HG03521 (cell line): ENCODE measurements around the gene RNF126.
A peak's percentile ranks its signal among the peaks of the same experiment; 100 is the strongest.
"Not testable (repeated sequence)": the region's sequence is repeated elsewhere in the genome, so short reads cannot be mapped to it uniquely, and the experiment has no call there.

ENCODE experiments used
- ATAC-seq: cut with Tn5 transposase; IDR thresholded peaks from one replicate; pipeline ENCODE4 v1.9.1; 2021; ENCODE audit warnings: mild to moderate bottlenecking, moderate library complexity; ENCODE audit not compliant: unreplicated experiment

The RNF126 gene

DNA sequence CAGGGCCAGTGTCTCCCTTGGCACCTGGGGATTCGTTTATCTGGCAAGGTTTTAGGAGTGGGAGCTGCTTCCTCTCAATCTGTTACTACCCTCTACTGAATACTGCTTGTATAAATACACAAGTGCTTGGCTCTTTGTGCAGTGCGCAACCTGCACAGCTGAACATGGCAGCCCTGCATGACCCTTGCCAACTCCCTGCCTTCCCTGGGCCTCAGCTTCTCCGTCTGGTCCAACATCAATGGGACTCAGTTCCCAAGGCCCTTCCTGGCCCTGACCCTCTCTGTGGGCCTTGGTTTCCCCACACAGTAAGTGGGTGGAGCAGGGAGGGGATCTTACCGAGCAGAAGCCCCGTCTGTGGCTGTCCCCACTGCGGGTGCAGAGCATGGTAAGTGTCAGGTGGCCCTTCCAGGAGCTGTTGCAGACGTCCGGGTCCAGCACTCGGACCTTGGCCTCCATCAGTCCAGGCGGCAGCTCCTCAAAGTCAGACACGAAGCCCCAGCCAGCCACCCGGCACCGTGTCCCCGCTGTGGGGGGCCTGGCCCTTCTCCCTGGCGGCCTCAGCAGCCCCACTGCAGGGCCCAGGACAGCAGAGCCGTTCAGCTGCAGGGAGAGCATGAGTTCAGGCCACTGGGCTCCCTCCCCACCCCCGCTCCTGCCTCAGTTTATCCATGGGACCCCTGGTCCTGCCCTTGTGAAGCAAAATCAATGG, 23.7 kb upstream of the RNF126 start:
- no peak for ATAC-seq

DNA sequence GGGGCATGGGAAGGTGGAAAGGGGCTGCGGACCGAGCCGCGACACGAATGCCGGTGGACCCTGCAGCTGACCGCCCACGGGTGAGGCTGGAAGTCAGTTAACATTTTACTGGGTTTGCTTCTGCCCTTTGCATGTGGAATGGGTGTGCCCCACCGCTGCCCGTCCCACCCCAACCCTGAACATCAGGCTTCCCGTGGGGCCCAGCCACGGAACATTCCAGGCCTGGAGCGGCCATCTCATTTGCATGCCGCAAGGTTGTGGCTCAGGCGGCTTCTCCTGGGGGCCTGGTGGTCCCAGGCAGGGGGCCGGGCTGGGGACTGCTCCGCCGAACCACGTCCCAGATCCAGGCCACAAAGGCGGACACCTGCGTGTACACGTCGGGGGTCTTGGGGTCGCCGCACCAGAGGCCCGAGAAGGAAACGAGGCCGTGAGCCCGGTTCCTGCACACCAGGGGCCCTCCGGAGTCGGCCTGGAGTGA, 22.5 kb upstream of the RNF126 start:
- no peak for ATAC-seq

DNA sequence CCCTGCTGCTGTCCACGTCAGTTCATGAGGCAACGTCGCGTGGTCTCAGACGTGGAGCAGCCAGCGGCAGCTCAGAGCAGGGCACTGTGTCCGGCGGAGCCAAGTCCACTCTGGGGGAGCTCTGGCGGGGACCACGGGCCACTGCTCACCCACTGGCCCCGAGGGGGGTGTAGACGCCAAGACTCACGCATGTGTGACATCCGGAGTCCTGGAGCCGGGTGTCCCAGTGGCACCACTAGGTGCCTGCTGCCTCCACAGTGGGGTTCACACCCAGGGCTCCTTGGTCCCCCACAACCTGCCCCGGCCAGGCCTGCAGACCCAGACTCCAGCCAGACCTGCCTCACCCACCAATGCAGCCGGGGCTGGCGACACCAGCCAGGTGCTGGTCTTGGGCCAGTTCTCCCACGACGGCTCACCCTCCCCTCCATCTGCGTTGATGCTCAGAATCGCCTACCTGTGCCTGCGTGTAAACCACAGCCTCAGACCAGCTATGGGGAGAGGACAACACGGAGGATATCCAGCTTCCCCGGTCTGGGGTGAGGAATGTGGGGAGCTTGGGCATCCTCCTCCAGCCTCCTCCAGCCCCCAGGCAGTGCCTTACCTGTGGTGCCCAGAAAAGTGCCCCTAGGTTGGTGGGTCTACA, 19.8 kb upstream of the RNF126 start:
- no peak for ATAC-seq

DNA sequence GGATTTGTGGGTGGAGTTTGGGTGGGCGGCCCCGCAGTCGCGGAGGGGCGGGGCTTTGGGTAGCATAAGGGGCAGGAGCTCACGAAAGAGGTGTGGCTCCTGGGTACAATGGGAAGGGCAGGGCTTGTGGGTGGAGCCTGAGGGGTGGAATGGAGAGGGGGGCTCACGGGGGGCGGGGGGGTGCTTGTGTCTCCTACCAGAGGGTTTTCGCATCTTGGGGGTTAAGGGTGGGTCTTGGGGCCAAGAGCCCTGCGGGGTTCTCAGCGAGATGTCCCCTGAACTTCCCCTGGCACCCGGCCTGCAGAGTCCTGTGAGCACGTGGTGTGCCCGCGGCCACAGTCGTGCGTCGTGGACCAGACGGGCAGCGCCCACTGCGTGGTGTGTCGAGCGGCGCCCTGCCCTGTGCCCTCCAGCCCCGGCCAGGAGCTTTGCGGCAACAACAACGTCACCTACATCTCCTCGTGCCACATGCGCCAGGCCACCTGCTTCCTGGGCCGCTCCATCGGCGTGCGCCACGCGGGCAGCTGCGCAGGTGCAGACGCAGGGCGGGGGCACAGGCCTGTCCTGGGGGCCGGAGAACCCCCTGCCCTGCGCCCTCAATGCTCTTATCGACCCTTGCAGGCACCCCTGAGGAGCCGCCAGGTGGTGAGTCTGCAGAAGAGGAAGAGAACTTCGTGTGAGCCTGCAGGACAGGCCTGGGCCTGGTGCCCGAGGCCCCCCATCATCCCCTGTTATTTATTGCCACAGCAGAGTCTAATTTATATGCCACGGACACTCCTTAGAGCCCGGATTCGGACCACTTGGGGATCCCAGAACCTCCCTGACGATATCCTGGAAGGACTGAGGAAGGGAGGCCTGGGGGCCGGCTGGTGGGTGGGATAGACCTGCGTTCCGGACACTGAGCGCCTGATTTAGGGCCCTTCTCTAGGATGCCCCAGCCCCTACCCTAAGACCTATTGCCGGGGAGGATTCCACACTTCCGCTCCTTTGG, 18.3 kb upstream of the RNF126 start:
- no peak for ATAC-seq

DNA sequence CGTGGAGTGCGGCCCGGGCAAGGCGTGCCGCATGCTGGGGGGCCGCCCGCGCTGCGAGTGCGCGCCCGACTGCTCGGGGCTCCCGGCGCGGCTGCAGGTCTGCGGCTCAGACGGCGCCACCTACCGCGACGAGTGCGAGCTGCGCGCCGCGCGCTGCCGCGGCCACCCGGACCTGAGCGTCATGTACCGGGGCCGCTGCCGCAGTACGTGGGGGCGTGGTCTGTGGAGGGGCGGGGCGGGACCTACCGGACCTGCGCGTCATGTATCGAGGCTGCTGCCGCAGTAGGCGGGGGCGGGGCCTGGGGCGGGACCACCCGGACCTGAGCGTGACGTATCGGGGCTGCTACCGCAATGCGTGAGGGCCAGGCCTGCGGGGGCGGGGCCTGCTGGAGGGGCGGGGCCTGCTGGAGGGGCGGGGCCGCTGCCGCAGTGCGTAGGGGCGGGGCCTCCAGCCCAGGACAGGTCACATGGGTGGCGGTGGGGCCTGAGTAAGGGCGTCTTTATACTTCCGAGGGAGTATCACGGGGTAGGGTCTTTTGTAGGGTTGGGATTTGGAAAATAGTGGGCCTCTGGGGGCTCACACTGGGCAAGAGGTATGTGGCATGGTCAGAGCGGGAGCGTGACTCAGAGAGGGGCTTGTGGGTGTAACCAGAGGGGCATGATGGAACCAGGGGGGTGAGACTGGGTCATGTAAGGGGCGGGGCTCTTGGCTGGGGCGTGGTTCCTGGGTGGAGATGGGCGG, 17.4 kb upstream of the RNF126 start:
- peak; percentile 74 for ATAC-seq

DNA sequence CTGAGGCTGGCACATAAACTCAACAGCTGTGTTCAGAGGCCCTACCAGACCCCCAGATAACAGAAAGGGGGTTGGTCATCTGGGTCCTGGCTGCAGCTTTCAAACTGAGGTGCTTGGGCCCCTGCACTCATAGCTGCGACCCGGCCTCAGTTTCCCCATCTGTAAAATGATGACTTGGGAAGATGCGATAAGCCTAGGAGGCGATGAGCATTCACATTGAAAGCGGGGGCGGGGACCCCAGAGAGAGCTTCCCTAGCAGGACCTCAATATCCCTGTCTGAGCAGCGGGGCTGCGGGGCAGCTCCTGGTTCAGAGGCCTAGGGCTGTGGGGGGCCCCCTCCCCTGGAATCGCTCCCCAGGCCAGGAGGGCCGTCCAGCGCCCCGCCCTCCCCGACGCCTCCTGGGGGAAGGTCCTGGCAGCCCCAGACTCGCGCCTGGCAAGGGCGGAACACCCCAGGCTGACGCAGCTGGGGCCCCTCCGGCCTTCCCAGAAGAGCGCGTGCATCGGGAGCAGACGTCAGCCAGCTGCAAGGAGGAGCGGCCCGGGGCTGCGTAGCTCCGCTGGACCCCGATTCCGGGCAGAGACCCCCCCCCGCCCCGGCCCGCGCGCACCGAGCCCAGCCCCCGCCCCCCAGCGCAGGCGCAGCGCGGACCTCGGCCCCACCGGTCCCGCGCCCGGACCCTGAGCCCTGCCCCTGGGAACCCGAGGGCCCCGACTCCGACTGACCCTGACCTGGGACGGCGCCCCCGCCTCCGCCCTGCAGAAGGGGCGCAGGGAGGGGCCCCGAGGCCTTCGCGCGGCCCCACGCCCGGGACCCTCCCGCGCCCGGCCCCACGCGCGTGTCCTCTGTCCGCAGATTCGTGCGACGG, 16.6 kb upstream of the RNF126 start:
- peak; percentile 2 for ATAC-seq

DNA sequence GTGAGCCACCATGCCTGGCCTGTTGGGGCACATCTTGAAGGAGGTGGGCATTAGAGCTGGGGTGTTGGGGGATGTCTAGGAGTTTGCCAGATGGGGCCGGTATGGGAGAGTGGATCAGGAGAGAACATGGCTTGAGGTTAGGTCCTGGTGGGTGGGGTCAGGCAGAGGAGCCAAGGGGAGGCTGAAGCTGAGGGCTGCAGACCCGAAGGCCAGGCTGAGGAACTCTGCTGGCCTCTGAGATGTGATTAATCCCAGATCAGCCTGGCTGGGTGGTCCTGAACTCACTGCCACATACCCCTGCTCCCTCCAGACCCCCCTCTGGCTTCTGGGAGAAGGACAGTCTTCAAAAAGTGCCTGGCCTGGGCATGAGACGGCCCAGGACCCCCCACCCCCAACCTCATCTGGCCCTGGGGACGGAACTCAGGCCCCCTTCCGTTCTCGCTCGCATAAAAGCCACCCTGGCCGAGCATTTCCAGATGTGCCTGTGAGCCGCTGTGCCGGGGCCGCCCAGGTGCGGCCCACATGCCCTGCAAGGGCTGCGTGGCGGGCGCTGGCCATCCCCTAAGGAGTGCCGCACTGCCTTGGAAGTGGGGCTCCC, 15.9 kb upstream of the RNF126 start:
- no peak for ATAC-seq

DNA sequence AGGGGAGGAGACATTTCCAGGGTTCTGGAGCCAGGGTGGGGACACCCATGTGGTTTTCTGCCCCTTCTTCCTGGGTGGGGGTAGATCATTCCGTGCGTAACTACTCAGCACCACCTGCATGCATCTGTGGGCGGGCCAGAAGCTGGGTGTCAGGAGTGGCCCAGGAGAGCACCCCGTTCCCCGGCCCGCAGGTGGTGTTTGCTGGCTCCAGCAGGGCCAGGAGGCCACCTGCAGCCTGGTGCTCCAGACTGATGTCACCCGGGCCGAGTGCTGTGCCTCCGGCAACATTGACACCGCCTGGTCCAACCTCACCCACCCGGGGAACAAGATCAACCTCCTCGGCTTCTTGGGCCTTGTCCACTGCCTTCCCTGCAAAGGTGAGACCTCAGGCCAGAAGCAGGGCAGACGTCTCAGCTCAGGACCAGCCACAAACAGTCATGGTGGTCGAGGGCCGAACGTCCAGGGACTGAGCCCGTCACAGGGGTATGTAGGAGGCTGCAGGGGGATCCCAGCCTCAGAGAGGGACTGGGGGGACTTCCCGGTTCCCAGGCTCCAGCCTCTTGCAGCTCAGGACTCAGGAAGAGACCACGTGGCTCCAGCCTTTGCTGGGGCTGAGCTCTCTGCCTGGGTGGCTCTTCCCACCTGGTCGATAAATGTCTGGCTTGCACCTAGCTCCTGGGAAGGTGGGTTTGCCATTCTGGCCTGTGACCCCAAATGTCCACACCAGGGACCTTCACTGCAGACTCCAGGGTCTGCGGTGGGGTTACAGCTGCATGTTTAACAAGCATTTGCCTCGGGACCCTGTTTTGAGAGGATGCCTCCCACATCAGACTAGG, 14.8 kb upstream of the RNF126 start:
- ATAC-seq: no peak

DNA sequence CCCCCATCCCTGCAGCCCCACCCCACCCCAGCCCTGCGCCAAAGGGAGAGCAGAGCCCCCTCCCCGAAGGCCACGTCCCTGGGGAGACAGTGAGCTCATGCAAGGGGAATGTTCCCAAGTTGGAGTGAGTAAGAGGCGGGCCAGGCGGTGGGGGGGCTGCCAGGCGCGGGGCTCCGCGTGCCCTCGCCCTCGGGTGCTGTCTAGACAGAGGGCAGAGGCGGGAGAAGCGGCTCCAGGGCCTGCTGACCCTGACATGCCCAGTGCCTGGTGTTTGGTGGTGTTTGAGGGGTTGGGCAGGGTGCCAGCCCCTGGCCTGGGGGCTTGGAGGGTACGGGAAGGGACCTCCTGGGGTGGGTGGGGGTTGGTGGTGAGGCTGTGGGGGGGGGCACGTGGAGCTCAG, 14.2 kb upstream of the RNF126 start:
- no peak for ATAC-seq

DNA sequence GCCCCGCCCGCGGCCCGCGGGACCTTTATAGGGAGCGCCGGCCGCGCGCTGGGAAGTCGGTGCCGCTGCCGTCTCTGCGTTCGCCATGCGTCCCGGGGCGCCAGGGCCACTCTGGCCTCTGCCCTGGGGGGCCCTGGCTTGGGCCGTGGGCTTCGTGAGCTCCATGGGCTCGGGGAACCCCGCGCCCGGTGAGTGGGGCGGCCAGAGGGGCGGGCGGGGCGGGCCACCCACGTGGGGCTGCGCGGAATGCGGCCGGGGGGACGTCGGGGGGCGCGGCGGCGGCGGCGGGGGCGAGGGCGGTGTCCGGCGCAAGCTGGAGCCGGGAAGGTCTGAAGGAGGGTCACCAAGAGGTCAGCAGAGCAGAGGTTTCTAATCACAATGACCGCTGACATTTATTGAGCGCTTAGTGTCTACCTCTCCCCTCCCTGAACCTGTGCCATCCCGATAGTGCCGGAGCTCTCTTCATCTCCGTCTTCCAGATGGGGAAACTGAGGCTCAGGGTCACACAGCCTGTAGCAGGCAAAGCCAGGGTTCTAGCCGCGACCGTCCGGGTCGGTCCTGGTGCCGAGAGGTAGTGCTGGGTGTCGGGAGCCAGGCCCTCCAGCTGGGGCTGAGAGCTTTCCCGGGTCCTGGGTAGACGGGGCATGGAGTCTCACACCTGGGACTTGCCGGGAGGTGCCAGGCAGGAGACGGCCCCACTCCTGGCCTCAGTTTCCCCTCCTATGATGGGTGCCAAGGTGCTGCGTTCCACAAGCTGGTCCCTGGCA, 13.5 kb upstream of the RNF126 start, which contains the start of gene FSTL3:
FSTL3 (plus strand) TSS at position 54 of the 767 bp plus-strand sequence; CDS start at position 86, 32 bp downstream.
- ATAC-seq: no peak

DNA sequence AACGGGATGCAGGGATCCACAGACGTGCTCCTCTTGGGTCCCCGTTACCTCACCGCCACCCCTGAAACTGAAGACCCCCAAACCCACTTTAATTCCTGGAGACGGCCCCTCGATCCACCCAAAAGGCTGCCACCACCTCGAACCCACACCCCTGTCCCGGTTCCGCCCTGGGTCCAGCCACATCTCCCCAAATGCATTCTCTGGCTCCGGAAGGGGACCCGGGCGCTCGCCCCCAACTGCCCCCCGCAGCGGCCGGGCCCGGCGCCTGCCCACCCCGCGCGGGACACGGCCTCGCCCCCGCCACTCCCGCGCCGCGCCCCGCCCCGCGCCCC, 13.0 kb upstream of the RNF126 start:
- no peak for ATAC-seq

DNA sequence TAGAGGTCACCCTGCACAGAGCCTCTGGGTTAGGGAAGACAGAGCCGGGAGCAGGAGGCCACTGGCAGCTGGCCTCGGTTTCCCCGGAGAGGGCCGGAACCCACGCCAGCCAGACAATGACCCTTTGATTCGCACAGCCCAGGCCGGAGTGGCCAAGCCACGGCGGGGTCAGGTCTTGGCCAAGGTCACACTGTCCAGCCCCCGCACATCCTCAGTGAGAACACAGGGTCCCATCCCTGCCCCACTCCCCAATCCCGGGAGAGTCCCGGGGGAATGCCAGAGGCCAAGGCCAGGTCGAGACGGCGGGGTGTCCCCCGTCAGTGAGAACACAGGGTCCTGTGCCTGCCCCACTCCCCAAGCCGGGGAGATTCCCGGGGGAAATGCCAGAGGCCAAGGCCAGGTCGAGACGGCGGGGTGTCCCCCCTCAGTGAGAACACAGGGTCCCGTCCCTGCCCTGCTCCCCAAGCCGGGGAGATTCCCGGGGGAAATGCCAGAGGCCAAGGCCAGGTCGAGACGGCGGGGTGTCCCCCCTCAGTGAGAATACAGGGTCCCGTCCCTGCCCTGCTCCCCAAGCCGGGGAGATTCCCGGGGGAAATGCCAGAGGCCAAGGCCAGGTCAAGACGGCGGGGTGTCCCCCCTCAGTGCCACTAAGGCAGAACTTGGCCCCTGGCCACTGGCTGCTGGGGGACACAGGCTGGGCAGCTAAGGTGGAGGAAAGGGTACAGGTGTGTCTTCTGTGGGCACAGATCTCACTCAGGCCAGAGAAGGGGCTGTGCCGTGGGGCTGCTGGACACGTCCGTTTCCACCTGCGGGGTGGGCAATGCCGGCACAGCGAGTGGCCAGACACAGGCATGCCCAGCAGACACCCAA, 11.5 kb upstream of the RNF126 start:
- no peak for ATAC-seq

DNA sequence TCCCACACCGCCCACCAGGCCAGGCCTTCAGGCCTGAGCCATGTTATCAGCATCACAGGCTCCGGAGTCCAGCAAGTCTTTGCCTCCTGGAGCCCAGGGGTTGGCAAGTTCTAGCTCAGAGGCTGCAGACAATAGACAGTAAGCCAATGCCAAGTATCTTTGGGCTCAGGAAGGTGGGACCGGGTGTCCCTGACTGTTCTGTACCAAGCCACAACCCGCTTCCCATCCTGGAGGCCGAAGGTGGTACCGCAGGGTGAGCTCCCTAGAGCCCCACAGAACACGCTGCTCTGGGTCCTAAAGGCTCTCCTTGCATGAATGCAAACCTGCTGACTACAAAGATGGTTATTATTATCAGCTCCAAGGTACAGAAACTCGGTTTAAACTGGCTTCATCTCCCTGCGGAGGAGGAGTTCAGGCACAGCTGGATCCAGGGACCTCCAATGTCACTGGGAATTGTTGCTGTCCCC, 7.6 kb upstream of the RNF126 start:
- no peak for ATAC-seq

DNA sequence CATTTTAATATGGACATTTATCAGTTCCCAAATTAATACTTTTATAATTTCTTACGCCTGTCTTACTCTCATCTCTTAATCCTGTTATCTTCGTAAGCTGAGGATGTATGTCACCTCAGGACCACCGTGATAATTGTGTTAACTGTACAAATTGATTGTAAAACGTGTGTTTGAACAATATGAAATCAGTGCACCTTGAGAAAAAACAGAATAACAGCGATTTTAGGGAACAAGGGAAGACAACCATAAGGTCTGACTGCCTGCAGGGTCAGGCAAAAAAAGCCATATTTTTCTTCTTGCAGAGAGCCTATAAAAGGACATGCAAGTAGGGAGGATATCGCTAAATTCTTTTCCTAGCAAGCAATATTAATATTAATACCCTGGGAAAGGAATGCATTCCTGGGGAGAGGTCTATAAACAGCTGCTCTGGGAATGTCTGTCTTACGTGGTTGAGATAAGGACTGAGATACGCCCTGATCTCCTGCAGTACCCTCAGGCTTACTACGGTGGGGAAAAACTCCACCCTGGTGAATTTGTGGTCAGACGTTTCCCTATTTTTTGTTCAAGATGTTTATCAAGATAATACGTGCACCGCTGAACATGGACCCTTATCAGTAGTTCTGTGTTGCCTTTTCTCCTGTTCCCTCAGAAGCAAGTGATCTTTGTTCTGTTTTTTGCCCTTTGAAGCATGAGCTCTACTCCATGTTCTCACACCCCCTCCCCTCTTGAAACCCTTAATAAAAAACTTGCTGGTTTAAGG, 5.8 kb upstream of the RNF126 start:
- ATAC-seq: not testable (repeated sequence)

DNA sequence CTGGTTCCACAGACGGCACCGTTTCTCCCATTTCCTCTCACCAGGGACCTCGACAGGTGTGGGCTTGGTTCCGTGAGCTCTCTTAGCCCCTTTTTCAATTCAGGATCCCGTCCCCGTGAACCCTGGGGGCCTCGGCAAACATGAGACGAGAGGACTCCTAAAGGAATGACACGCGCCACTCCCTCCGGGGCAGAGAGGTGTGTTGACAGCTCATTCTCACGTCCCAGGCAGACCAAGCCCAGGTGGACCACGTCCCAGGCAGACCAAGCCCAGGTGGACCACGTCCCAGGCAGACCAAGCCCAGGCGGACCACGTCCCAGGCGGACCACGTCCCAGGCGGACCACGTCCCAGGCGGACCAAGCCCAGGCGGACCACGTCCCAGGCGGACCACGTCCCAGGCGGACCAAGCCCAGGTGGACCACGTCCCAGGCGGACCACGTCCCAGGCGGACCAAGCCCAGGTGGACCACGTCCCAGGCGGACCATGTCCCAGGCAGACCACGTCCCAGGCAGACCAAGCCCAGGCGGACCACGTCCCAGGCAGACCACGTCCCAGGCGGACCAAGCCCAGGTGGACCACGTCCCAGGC, 4.1 kb upstream of the RNF126 start:
- not testable (repeated sequence) for ATAC-seq
